Measurements from ENCODE around the gene PHOX2A.

Gene PHOX2A

DNA sequence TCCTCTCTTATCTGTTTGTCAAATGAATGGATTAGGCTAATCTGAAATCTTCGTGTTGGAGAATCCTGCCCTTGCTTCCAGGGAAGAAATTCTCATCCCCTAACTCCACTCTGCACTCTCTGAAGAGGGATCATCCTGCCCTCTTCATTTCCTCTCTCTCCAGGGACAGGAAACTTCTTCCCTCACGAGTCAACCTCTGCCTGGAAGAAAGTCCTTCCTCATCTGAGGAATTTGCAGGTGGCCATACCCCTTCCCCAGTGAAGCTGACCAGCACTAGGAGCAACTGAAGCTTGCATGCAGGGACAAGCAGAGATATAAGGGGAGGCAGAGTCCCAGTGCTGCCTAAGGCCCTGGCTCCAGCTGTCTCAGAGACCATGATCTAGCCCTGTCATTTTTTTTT lies 3.6 kb upstream of the PHOX2A start:
- DNase-seq: no peak

- no peak for DNase-seq
These were observed 1.4 kb upstream of the PHOX2A start for GRCh38 chr11:72245263-72245816.

- peak; percentile 56 for DNase-seq
These were observed 636 bp upstream of the PHOX2A start for GRCh38 chr11:72244361-72245262.

- DNase-seq: no peak
These were observed 560 bp downstream of the PHOX2A start for GRCh38 chr11:72243173-72244059.

DNA sequence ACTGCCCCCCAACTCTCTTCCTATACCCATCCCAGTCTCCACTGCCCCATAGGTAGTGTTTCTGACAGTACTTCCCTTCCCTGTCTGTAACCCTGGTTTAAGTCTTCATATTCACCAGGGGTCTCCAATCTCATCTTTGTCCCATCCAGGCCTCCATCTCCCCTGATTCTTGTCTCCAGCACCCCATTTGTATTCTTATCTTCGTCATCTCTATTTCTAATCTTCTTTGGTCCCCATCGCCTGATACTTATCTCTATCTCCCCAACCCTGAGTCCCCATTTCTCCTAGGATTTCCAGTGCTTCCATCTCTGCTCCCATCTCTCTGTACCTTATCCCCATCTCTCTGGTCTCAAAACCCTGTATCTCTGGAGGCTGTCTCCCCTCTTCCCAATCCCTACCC lies 1.8 kb downstream of the PHOX2A start:
- DNase-seq: no peak

DNA sequence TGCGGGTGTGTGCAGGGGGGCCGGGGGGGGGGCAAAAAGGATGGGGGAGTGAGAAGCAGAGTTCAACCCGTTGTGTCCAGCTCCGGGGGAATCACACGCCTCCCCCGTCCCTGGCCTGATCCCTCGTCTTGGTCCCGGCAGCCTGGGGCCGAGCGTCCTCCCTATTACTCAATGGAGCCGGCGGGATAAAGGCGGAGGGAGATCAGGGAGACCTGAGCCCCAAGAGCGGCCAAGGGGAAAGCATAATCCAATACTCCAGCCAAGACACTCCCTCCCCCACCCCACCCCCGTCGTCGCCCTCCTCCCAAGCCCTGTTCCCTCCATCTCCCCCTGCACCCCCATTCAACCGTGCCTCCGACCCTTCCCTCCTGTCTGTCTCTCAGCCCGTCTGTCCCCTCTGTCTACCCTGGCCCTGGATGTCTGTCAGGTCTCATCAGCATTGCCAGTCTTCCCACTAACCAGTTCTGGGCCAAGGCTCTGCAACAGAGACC lies 2.6 kb downstream of the PHOX2A start:
- DNase-seq: no peak

GRCh38 chr11:72240461-72241290 lies 3.3 kb downstream of the PHOX2A start:
- DNase-seq: no peak

GRCh38 chr11:72239849-72240460 lies 4.0 kb downstream of the PHOX2A start:
- DNase-seq: no peak

GRCh38 chr11:72239313-72239848 lies 4.6 kb downstream of the PHOX2A start:
- DNase-seq: no peak

GRCh38 chr11:72238492-72239312 lies 5.3 kb downstream of the PHOX2A start:
- no peak for DNase-seq

GRCh38 chr11:72238040-72238450 lies 5.9 kb downstream of the PHOX2A start:
- DNase-seq: peak; percentile 61

DNA sequence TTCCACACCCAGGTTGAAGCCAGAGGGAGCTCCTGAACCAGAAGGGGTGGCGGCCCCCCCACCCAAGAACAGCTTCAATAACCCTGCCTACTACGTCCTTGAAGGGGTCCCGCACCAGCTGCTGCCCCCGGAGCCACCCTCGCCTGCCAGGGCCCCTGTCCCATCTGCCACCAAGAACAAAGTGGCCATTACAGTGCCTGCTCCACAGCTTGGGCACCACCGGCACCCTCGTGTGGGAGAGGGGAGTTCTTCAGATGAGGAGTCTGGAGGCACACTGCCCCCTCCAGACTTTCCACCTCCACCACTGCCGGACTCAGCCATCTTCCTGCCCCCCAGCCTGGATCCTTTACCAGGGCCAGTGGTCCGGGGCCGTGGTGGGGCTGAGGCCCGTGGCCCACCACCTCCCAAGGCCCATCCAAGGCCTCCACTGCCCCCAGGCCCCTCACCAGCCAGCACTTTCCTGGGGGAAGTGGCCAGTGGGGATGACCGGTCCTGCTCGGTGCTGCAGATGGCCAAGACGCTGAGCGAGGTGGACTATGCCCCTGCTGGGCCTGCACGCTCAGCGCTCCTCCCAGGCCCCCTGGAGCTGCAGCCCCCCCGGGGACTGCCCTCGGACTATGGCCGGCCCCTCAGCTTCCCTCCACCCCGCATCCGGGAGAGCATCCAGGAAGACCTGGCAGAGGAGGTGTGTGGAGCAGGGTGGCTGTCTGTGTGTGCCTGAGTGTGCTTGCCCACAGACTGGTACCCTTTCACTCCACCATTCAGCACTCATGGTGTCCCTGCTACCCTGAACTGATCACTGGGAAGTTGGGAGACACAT lies 6.7 kb downstream of the PHOX2A start:
- no peak for DNase-seq

DNA sequence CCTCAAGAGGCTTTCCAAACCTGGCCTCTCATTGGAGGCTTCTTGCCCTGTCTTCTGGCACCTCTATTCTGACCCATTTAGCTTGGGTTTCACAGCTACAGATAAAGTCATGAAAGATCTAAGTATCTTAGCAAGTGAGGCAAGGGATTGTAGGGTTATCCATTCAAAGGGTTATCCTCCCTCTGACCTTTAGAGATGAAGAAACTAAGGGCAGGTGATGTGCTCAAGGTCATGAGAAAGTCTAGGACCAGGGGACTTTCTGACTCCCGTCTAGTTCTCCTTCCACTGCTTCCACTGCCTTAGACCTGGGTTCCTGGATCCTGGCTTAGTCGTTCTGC lies 7.2 kb downstream of the PHOX2A start:
- DNase-seq: no peak

GRCh38 chr11:72236083-72236697 lies 7.8 kb downstream of the PHOX2A start:
- DNase-seq: no peak

- no peak for DNase-seq
These were observed 8.5 kb downstream of the PHOX2A start for GRCh38 chr11:72235351-72236057.

GRCh38 chr11:72234920-72235319 lies 9.1 kb downstream of the PHOX2A start:
- no peak for DNase-seq

- DNase-seq: no peak
These were observed 9.5 kb downstream of the PHOX2A start for GRCh38 chr11:72234514-72234830.

DNA sequence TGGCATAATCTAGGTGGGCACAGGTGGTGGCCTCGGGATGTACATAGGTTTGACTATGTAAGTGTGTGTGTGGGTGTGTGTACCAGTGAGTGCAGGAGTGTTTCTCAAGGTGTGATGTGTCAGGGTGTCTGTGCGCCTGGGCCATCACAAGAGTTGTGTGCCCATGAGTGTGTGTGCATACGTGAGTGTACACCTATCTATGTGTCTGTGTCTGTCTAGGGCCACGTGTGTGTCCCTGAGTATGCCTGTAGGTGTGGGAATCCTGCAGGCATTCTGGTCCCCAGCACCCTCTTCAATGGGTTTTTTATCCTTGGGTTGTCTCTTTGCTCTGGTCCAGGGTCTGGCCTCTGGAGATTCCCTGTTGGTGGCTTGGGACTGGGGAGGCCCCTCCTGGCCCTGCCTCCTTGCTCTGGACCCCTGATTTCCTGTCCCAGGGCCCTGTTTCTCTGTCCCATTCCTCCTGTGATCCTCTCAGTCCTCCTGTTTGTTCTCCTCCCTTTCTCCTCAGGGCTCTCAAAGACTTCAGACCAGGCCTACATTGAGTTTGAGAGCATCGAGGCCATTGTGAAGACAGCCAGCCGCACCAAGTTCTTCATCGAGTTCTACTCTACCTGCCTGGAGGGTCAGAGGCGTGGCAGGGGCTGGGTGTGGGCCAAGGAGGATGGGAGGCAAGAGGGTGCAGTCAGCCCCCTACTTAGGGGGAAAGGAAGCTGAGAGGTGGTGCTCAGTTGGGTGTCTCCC lies 10.0 kb downstream of the PHOX2A start:
- DNase-seq: no peak
